ENCODE data around the gene B3GNT9.

DNA sequence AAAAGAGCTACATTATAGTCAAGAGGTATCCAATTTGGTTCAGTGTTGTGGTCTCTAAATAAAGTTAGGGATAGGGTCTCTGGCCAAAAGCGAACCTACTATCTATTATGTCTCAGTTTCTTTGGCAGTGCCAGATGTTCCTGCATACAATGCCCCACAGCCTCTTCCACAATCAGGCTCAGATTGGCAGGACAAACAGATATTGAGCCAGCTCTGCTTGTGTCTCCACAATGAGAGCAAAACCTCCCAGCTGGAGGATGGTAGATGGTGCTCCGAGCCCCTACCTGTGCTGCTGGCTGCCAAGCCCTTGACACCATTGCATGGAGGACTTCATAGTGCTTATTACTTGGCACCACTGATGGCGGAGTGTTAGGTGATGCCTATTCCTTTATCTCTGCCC, 21.4 kb downstream of the B3GNT9 start:
- TF ChIP-seq, protein P1, sequence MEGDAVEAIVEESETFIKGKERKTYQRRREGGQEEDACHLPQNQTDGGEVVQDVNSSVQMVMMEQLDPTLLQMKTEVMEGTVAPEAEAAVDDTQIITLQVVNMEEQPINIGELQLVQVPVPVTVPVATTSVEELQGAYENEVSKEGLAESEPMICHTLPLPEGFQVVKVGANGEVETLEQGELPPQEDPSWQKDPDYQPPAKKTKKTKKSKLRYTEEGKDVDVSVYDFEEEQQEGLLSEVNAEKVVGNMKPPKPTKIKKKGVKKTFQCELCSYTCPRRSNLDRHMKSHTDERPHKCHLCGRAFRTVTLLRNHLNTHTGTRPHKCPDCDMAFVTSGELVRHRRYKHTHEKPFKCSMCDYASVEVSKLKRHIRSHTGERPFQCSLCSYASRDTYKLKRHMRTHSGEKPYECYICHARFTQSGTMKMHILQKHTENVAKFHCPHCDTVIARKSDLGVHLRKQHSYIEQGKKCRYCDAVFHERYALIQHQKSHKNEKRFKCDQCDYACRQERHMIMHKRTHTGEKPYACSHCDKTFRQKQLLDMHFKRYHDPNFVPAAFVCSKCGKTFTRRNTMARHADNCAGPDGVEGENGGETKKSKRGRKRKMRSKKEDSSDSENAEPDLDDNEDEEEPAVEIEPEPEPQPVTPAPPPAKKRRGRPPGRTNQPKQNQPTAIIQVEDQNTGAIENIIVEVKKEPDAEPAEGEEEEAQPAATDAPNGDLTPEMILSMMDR (conservative IDR thresholded peaks at IDR 0.05; ENCODE audit: low read depth, low read length) = no peak
- TF ChIP-seq EZH2 (IDR thresholded peaks at IDR 0.05; ENCODE audit: borderline replicate concordance, low read depth, low read length, poor library complexity, severe bottlenecking) = no peak

All from A673 (cell line).